Right renal pelvis (tissue), 4 donors: Measurements from ENCODE around the gene NUP188. TPM values are rescaled to one million over a fixed set of nuclear protein-coding genes. Genes with fewer than 3 reads are reported as not detected.
"Not testable (repeated sequence)": the region's sequence is repeated elsewhere in the genome, so short reads cannot be mapped to it uniquely, and the experiment has no call there.

Source experiments
- DNase-seq, 4 donors: peaks; one replicate each; pipeline ENCODE4 v3.0.0-alpha.2; 2013; ENCODE audit warnings: low read depth in 4 of 4, low spot score in 3 of 4, missing footprints in 1 of 4
- polyA plus RNA-seq, 4 donors: library from polyadenylated mRNA; unstranded; fragments of 120-200 nt; gene quantifications; one replicate each; pipeline ENCODE4 v1.2.1, GENCODE V29; 2013; ENCODE audit not compliant: insufficient read length in 4 of 4

NUP188 gene
- polyA plus RNA-seq, 4 donors: 38.9 to 41.8 (median 40.2) TPM

DNA sequence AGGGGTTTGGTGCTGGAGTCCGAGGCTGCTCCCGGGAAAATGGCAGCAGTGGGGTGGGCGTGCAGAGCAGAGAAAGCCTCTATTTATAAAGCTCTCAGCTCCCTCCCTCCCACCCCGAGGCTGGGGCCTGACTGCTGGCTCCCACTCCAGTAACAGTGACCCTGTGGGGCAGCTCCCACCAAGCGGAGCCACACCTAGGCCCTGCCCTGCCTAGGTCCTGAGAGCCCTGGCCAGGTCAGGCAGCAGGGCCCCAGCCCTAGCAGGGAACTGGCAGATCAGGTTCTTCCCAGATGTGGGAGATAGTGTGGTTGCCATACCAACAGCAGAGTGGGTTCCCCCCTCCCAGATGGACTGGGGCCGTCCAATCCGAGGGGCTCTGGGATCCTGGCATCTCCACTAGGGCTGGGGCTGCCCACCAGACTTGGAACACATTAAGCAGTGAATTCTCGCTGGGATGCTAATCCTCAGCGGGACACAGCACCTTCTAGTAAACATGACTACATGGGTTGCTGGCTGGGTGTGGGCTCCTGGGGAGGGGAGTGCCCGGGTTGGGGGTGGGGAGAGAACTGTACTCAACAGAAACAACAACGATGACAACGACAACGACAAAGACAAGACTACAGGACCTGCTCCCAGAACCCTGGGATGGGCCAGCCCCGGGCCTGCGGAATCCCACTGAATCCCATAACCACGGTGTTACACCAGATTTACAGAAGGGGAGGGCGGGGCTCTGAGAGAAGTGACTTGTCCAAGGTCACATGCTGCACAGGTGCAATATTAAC lies 79.1 kb downstream of the NUP188 start:
- DNase-seq: peak in 3 of 4 donors; percentile 51 to 59 (median 55)

DNA sequence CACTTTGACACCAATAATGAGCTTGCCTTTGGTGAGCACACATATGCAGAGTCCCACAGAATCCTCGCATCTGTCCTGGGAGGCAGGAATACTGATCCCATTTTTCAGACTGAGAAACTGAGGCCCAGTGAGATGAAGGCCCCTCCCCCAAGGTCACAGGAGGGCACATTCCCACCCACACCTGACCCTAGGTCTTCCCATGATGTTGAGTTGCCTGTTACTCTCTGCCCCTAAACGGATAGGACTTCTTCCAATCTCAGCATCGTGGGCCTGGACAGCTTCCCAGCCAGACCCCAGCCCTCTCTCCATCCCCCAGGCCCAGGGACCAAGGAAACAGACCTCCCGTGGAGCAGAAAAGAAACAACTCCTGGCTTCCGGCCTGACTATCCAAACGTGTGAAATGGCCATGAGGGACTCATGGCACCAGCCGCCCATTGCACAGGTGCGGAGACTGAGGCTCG lies 79.8 kb downstream of the NUP188 start:
- no peak for DNase-seq

DNA sequence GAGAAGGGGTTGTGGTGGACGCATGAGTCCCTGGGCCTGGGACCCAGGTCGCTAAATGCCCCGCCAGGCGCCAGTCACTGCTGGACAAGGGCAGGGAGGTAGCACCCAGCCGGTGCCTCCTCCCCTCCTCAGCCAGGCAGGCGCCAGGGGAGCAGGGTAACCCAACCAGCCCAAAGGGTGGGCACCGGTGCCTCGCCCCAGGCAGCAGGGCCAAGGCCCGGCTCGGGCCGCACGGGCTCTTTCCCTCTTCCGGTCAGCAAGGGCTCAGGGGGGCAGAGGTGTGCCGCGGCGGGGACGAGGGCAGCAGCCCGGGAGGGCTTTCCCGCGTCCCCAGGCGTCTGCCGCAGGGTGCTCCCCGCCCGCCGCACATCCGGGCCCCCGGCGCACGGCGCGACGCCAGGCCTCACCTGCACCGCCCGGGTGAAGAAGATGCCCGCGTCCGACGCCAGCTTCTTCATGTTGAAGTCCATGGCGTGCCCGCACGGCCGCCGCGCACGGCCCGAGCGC lies 80.2 kb downstream of the NUP188 start:
- DNase-seq: no peak

DNA sequence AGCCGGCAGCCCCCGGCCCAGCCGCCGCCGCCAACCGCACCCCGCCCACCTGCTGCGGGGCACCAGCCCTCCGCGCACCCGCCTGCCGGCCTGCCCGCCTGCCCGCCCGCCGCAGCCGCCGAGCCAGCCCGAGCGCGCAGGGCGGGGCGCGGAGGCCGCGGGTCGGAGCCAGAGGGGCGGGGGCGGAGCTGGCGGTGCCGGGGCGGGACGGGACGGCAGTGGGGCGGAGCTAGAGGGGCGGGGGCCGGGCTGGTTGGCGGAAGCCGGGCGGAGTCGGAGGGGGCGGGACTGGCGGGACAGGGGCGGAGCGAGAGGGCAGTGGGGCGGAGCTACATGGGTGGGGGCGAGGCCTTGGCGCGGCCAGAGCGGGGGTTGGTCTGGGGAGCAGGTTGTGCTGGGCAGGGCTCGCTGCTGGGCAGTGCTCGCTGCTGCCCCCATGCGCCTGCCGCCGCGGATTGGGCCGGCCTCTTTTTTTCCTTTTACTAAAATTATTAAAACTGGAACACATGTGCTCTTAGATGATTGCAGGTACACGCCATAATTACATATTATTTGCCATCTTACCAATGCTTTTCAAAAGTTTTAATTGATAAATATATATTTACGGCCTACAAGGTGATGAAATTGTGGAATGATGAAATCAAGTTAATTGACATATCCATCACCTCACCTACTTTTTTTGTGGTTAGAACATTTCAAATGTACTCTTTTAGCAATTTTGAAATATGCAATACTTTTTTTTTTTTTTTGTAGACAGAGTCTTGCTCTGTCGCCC lies 80.9 kb downstream of the NUP188 start, which contains the start of gene SH3GLB2:
SH3GLB2 (minus strand) TSS at position 140 of the 775 bp plus-strand sequence. CDS start 177 bp downstream, outside the sequence.
- peak; percentile 77 to 89 (median 83) for DNase-seq

DNA sequence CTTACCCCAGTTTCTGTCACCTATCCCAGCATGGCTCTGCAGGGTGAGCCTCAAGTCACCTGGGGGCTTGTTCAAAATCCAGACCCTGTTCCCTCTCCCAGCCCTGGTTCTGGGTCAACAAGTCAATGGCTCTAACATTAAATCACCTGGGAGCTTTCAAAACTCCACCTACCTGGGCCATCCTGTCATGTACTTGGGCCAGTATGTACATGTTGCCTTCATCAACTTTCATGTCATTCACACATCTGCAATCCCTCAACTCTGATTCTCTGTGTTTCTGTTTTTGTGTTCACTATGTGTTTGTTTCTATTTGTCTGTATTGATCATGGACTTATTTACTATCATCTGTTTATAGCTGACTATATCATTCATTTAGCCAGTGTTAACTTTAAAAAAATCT lies 82.7 kb downstream of the NUP188 start:
- DNase-seq: no peak

DNA sequence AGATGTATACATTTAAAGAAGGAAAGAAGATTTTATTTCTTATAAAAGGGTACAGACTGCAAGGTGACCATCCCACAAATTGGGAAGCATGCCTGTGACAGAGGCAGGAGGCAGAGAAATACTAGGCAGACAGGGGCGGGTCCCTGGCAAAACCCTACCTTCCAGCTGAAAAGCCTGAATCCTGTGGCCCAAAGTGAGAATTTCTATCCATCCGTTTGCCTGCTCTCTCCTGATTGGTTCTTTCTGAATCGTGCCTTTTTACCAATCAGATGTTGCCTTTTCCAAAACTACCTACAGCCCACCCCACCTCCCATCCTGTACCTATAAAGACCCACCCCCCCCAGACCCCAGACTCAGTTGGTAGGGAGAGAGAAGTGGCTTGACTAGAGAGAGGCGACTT lies 84.0 kb downstream of the NUP188 start:
- DNase-seq: no peak

DNA sequence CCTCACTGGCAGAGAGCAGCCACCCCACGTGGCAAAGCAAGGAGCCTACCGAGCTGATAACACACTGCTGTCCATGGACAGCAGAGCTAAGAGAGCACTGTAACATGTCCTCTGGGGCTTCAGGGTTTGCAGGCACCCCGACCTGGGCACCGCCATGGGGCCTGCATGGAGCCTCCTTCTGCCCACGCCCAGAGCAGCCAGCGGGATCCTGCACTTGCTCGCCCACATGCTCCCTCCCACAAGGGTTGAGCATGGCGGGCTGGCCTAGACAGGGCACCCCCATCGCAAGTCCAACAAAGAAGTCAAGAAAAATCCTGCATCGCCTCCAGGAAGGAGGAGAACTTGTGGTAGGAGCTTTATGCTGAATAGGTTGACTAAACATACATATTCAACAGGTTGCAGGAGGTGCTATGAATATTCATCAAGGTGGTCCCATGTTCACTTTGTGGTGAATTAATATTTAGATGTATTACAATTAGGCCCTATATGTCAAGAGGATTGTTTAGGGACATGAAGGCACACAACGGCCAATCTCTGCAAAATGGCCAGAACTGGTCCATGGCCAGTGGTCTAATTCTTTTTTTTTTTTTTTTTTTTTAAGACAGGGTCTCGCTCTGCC lies 85.2 kb downstream of the NUP188 start:
- no peak for DNase-seq

DNA sequence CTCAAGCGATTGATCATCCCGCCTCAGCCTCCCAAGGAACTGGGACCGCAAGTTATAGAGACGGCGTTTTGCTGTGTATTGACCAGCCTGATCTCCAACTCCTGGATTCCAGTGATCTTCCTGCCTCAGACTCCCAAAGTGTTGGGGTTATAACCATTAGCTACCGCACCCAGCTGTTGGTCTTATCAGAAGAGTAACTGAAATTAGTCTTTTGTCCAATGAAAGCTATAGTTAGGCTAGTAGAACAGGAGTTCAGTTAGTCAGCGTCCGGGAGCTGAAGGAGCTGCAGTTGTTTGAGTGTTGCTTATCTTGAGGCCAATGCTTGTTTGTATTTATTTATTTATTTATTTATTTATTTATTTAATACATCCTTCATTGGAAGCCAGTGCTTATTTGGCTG lies 85.7 kb downstream of the NUP188 start:
- DNase-seq: no peak

DNA sequence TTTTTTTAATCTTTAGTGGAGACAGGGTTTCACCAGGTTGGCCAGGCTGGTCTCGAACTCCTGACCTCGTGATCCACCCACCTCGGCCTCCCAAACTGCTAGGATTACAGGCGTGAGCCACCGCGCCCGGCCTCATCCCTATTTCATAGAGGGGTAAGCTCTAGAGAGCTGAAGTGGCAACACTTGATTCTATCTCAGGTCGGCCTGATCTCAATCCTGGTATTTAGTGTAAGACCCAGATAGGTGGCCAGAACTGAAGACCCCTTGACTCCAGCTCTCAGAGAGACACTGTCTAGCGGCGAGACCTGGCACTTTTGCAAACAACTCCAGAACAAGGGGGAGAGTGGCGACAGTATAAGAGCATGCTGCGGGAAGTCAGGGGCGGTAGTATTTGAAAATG lies 88.3 kb downstream of the NUP188 start:
- DNase-seq: not testable (repeated sequence)

DNA sequence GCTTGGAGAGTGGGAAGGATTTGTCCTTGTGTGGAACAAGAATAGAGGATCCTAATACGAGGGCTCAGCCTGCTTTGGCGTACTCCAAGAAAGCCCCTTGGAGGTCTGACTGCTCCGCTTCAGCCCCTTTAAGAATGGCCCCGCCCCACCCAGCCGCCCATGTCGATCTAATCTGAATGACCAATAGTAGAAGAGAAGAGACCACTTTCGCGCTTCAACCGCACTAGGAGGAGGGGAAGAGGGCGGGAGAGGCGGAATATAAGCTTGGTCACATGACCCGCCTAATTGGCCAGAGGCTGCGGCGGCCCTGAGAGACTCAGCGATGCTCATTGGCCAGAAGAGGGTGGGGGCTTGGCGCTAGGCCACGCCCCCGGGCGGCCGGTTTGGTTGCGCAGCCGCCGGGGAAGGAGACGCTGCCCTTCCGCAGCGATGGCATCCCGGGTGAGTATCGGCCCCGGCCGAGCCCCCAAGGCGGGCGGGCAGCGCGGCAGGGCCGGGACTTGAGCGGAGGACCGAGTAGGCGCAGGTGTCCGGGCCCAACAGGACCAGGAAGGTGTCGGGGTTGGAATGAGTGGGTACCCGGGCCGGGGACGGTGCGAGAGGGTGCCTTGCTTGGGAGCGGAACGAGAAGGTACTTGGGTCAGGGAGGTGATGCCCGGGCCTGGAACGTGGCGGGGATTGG lies 88.9 kb downstream of the NUP188 start, which contains the start of gene MIGA2:
MIGA2 (plus strand) TSS at position 386 of the 682 bp plus-strand sequence. CDS start 3,969 bp downstream, outside the sequence.
- DNase-seq: peak; percentile 92 to 98 (median 96)

DNA sequence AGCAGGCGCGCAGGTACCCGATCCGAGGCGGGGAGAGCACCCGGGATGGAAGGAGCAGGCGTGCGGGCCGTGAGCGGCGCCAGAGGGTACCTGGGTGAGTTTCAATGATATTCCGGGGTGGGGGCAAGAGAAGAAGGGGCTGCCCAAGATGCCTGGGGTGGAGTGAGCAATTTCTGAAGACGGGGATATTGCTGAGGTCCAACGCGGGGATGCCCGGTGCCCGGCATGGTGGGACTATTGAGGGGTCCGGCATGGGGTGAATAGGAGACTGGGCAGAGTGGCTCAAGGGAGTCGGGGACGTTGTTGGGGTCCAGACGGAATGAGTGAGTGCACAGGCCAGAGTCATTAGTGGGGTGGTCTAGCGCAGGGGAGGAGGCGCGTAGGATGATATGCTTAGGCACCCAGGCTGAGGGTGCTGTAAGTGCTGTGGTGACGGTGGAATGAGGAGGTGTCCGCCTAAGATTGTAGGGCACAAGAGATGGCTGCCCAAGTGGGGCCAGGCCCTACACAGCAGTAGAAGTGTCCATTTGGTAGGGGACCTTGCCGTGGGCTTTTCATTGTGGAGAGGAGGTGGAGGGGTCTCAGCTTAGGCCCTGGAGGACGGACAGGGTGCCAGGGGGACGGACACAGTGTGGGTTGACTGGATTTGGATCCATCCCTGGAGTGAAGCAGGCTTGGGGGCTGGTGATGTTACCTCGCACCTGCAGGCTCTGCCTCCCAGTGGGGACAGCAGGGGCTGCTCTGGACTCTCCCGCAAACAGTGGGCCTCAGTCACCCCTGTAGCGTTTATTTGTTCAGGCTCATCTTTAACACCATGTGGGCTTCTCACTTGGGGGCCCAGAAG lies 89.6 kb downstream of the NUP188 start:
- no peak for DNase-seq

DNA sequence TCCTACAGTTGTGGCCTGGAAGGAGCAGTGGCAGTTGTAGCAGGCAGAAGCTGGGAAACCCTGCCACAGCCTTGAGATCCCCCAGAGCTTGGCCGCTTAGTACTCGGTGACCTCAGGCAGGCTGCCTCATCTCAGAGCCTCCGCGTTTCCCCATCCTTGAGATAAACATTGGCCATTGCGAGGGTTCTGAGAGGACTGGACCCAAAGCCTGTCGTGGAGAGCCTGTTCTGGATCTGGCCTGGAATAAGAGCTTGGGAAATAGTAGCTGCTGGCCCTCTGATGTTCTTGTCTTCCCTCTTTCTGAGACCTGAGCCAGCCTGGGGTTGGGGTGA lies 90.2 kb downstream of the NUP188 start:
- DNase-seq: no peak

DNA sequence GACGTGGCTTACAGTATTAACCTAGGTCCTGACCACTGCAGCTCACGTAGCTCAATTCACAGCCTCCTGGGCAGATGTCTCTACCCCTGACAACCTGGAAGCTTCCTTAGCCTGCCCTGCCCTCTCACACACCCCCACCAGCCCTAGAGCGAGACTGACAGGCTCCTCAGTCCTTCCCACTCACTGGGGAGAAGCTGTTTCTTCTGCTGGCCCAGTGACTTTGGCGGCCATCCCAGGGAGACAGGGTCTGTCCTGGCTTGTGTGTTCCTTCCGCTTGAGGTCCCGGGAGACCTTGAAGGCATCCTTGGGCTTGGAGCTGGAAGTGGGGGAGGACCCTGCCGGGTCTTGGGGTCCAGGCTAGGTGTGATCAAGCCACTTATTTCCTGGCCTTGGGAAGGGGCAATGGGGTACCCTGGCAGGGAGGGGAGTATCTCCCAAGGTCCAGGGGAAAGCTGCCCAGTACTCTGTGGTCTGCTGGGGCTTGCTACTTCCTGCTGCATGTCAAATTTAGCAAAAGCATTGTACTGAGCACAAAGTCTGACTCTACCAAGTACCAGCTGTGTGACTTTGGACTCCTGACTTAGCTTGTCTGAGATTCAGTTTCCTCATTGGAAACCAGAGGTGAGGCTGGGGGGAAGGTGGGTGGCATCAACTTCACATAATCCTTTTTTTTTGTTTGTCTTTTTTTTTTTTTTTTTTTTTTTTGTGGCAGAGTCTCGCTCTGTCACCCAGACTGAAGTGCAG lies 90.8 kb downstream of the NUP188 start:
- DNase-seq: no peak

DNA sequence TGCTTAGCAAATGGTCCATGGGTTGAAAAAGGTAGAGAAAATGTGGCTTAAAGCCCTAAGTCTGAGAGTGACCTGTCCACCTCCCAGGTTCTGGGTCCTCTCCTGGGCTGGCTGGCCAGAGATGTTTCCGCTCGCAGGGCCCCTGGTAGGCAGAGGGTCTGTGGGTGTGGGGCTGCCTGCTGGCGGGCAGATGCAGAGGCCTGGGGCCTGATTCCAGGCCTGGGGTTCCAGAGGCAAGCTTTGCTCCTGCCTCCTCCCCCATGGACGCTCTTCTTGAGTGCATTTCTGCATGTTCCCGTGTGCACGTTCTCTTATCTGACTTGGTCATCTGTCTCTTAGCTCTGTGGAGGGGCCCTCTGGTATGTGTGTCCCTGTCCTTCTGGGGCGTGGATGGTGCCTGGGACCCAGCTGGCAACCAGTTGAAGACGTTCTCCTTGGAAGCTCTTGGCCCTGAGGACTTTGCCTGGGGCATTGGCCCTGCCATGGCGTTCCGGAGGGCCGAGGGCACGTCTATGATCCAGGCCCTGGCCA lies 92.7 kb downstream of the NUP188 start:
- DNase-seq: no peak

DNA sequence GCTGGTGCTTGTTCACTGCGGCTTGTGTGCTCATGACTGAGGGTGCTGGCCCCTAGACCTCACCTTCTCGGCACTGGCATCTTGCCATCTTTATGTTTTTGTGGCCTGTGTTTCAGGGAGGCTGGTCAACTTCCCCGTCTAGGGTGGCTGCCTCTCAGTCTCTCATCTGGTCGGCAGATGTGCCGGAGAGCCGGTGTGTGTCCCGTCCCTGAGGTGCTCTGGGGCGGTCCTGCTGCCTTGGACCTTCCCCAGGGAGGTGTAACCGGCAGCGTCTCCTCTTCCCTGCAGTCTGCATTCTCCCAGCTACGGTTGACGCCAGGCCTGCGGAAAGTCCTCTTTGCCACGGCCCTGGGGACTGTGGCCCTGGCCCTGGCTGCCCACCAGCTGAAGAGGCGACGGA lies 94.5 kb downstream of the NUP188 start:
- DNase-seq: no peak

DNA sequence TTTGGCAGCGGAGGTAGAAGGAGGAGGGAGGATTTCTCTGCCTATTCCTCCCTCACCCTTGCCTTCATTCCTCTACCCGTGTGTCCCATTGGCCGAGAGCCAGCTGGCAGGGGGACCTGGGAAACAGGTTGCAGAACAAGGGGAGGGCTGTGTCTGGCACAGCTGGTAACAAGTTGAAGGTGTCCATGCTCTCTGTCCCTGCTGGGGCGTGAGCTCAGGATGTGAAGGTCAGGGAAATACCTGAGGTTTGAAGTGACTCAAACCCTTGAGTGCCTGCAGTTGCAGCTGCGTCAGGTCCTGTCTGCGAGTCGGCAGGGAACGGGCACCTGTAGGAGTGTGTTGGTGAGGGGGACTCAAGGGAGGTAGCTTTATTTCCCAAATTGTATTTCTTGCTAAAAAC lies 105.1 kb downstream of the NUP188 start:
- no peak for DNase-seq

DNA sequence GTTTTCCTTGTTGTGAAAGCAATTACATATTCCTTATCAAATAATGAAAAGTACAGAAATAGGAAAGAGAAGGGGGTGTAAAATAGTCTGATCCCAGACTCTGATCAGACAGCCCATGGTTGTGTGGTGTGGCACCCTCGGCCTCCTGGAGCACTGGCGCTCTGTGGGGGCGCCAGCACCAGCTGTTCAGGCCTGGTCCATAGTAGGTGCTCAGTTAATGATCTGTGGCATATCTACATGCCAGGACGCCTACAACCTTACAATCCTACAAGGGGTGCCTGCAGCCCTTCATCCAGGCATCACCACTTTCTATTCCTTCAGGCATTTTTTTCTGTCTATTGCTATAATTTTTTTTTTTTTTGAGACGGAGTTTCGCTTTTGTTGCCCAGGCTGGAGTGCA lies 105.5 kb downstream of the NUP188 start:
- no peak for DNase-seq

DNA sequence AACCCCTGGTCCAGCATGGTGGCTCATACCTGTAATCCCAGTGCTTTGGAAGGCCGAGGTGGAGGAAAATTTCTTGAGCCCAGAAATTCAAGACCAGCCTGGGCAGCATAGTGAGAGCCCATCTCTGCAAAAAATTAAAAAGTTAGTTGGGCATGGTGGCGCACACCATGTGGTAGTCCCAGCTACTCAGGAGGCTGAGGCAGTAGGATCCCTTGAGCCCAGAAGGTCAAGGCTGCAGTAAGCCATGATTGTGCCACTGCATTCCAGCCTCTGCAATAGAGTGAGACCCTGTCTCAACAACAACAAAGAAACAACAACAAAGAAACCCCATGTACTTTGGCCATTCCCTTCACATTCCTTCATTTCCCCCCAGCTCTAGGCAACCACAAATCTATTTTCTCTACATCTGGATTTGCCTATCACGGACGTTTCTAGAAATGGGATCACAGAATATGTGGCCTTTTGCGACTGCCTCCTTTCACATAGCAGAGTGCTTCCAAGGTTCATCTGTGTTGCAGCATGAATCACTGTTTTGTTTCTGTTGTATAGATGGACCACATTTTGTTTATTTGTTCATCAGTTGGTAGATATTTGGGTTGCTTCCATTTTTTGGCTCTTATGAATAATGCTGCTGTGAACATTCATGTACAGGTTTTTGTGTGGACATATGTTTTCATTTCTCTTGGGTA lies 106.8 kb downstream of the NUP188 start:
- no peak for DNase-seq
